ENCODE data around the gene LITAFD.

The LITAFD gene

GRCh38 chr16:8889893-8890548 is 7.9 kb downstream of the LITAFD start:
- no peak for DNase-seq (ENCODE audit: extremely low spot score, insufficient read length, low read depth)
- no peak for FAIRE-seq

DNA sequence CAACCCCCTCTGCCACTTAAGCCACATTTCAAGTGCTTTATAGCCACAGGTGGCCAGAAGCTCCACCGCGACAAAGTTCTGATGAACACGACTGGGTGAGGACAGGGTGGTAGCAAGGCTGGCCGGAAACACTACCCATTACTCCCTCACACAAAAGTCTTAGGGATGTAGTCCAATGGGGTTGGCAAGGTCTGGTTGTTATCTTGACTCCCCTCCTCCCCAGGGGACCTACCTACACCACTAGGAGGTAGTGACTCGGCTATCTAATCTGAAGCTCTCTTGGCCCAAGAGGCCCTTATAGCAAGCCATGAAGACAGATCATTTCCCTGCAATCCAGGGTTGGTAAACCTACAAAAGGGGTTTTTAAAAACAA is 8.4 kb downstream of the LITAFD start:
- no peak for FAIRE-seq
- no peak for DNase-seq (ENCODE audit: extremely low spot score, insufficient read length, low read depth)

DNA sequence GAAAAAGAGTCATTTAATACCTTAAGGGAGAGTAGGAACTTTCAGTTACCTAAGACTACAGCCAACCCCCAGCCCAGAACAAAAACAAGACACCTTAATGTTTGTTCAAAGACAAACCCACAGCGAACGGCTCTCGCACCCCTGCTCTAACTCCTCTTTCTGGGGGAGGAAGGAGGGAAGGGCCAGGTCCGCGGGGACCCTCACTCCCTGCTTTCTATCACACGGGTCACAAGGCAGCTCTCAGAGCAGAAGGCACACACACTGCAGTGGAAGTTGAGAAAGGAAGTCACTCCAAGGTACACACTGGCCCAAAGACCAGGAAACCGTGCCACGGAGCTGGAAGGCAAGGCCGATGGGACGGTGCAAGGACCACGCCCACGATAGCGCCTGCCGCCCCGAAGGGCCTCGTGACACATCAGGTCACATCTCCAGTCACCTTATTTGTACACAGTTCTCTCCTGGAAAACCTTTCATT is 10.0 kb downstream of the LITAFD start:
- FAIRE-seq, result no peak
- DNase-seq (ENCODE audit: extremely low spot score, insufficient read length, low read depth), result no peak

- DNase-seq (ENCODE audit: extremely low spot score, insufficient read length, low read depth) (no peak), FAIRE-seq (no peak)
These were observed 11.3 kb downstream of the LITAFD start for GRCh38 chr16:8893426-8893825.

GRCh38 chr16:8893976-8894690 is 12.0 kb downstream of the LITAFD start:
- DNase-seq (ENCODE audit: extremely low spot score, insufficient read length, low read depth) (no peak), FAIRE-seq (no peak)

- FAIRE-seq (no peak), DNase-seq (ENCODE audit: extremely low spot score, insufficient read length, low read depth) (no peak)
These were observed 12.7 kb downstream of the LITAFD start for GRCh38 chr16:8894736-8895334.

DNA sequence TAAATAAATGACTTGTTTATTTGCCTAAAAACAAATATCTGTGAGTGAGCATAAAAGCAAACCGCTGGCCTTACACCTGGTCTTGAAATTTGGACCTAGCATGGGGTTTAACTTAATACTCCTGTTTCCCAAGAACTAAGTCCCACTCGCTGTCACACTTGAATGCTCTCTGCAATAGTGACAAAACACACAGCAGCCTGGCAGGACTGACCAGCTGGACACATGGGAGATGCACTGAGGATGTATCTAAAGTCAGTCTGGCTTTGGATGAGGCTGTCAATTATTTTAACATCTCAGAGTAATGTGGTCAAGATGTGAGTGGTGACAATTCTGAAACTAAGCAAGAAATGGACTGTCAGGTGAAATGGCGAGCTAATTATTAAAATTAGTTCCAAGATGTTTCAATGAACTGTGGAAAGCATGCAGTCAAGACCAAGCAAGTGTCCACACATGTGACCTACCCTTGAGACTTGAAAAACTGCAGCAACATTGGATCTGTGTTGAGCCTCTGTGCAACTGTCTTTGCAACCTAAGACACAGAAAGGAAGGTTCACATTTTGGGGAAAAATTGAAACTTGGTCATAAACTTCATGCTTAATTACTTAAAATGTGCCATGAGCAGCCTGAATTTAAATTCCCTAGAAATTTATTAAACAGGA is 16.6 kb downstream of the LITAFD start:
- FAIRE-seq (no peak), DNase-seq (ENCODE audit: extremely low spot score, insufficient read length, low read depth) (no peak)

DNA sequence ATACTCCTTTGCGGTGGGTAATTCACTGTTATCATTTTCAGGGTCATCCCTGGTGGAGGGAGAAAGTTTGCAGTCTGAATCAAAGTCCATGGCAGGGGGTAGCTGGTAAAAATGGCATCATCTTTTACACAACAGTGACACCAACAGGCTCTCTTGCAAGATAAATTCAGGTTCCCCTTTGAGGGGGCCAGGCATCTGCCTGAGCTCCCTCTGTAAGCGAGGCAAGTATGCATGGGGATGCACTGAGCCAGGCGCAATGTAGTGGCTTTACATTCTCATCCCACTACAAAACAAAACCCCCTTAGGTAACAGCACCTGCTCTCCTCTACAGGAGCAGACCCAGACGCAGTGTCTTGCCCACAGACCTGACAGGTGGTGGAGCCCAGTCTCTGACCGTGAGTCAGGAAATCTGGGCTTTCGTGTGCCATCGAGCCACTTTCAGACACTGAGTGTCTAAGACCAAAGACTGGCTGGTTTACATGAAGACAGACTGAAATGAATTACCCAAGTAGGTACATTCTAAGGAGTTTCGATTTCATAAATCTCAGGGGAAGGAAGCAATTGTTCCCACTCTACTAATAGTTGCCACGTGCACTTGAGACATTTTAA is 17.7 kb downstream of the LITAFD start:
- no peak for FAIRE-seq
- no peak for DNase-seq (ENCODE audit: extremely low spot score, insufficient read length, low read depth)

DNA sequence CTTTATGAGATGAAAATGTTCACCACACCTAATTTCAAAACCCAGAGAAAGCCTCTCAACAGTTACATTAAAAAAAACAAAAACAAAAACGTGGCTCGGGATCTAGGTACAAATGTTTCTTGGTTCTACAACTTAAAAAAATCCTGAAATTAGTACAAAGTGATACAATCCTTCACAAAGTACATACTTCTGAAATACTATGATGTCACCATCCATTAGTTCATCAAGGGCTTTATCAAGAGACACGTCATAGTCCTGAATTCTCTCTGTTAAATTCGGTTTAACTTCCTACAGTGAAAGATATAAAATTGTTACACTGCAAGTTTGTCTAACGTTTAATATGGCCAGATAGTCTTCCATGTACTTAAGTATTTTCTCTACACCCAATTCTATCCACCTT is 18.2 kb downstream of the LITAFD start:
- FAIRE-seq (no peak), DNase-seq (ENCODE audit: extremely low spot score, insufficient read length, low read depth) (no peak)

DNA sequence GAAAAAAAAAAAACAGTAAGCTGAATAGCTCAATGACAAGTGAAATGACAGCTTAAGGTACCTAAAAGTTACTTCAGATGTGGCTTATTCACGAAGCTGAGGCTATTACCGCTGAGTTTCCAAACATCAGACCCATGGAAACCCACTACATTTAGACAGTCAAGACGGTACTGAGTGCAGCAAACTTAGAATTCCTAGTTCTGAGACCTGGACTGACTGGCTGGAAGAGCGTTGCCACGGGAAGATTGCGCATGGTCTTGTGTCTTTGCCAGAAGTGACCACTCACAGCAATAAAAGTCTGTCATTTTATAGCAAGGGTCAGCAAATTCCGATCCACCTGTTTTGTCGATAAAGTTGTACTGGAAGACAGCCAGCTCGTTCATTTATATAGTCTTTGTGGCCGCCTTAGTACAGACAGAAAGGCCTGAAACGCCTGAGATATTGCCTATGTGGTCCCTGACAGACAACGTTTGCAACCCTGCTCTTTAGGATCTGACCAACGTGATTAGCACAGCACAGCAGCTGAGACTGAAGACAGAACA is 19.2 kb downstream of the LITAFD start:
- FAIRE-seq (no peak), DNase-seq (ENCODE audit: extremely low spot score, insufficient read length, low read depth) (no peak)

GRCh38 chr16:8903004-8903403 is 20.9 kb downstream of the LITAFD start:
- DNase-seq (ENCODE audit: extremely low spot score, insufficient read length, low read depth) (no peak), FAIRE-seq (no peak)

GRCh38 chr16:8904018-8904430 is 21.9 kb downstream of the LITAFD start:
- FAIRE-seq (no peak), DNase-seq (ENCODE audit: extremely low spot score, insufficient read length, low read depth) (no peak)

DNA sequence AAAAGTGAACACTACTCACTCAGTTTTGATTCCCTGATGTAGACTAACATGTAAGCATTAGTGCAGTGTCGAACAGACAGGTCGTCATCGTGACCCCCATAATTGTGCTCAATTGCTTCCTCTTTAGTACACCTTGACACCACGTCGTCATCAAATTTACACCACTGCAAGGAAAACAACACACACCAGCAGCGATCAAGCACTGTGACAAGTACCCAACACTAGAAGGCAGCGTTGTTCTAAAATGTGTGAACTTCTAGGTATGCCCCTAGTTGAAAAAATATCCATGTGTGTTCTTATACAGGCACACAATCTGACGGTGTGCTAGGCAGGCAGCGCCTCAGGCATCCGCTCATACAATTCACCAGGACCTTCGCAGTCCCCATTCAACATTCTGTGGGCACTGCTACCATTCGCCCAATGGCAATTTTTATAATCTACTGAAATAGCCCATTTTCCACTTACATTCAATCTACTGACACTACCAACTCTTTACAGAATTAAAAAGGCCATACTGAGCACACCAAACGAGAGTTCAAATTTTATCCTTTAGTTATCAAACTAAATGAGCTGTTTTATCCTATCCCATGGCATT is 23.1 kb downstream of the LITAFD start:
- FAIRE-seq (peak; percentile 26), DNase-seq (ENCODE audit: extremely low spot score, insufficient read length, low read depth) (no peak)

- no peak for DNase-seq (ENCODE audit: extremely low spot score, insufficient read length, low read depth)
- FAIRE-seq, result no peak
These were observed 23.8 kb downstream of the LITAFD start for GRCh38 chr16:8905795-8906591.

DNA sequence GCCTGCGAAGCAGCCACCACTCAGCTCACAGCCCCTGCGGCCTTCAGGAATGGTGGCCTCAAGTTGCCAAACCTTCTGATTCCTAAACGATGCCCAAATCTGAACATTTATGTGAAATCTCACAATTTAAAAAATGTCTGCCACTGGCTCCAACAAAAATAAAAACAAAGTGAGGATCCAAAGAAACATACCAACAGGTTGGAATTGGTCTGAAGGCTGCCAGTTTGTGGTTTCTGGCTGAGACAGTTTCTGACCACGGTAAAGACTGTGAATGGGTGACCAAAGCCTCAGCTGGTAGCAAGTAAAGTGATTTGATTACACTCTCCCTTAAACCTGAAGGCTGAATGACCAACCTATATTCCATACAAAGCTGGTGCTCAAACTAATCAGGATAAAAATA is 24.9 kb downstream of the LITAFD start:
- FAIRE-seq, result no peak
- DNase-seq (ENCODE audit: extremely low spot score, insufficient read length, low read depth), result no peak

- no peak for FAIRE-seq
- no peak for DNase-seq (ENCODE audit: extremely low spot score, insufficient read length, low read depth)
These were observed 26.8 kb downstream of the LITAFD start for GRCh38 chr16:8908810-8909468.

DNA sequence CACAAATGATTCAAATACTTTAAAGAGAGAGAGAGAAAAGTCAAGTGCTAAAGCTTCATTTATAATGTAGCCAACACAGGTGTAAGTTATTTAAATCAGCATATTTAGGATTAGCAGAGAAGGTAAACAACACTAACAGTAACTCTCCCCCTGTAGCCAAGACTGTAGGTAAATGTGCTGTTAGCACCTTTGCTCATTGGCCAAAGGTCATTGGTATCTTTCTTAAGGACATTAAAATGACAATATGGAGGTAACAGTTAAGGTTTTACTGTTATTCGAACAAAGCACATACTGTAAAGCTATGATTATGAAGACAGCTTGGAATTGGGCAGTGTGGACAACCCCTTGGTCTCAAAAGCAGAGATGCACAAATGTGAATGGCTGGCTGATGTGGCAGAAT is 28.7 kb downstream of the LITAFD start:
- no peak for FAIRE-seq
- no peak for DNase-seq (ENCODE audit: extremely low spot score, insufficient read length, low read depth)

DNA sequence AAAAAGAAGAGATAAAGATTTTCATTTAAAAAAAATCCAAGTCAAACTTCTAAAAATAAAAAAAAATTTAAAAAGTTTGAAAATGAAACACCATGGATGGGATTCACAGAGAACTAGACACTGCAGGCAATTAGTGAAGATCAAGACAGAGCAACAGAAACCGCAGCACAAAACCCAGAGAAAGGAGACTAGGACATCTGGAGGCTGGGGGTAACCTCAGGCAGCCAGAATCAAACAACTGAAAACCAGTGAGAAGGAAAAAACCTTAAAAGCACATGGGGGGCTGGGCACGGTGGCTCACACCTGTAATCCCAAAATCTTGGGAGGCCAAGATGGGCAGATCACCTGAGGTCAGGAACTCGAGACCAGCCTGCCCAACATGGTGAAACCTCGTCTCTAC is 30.6 kb downstream of the LITAFD start:
- DNase-seq (ENCODE audit: extremely low spot score, insufficient read length, low read depth) (no peak), FAIRE-seq (no peak)

- DNase-seq (ENCODE audit: extremely low spot score, insufficient read length, low read depth), result no peak
- no peak for FAIRE-seq
These were observed 31.9 kb downstream of the LITAFD start for GRCh38 chr16:8914098-8914497.
